Neural cell (in vitro differentiated cells): ENCODE data around the gene FAM216B.

ENCODE experiments used
- CTCF ChIP-seq: fragments of 450-650 bp; IDR thresholded peaks from 2 replicates; pipeline ENCODE4 v1.5.1; 2014; ENCODE audit warnings: antibody characterized with exemption, mild to moderate bottlenecking, moderate library complexity; ENCODE audit not compliant: poor library complexity, severe bottlenecking
- EP300 ChIP-seq: fragments of 450-650 bp; conservative IDR thresholded peaks from 2 replicates; pipeline ENCODE4 v1.6.1; 2014; ENCODE audit warnings: antibody characterized with exemption, mild to moderate bottlenecking, moderate library complexity; ENCODE audit not compliant: poor library complexity, severe bottlenecking
- POLR2AphosphoS5 ChIP-seq: IDR thresholded peaks from 2 replicates; pipeline ENCODE4 v1.6.1; 2012
- RAD21 ChIP-seq: fragments of 450-650 bp; conservative IDR thresholded peaks from 2 replicates; pipeline ENCODE4 v1.6.1; 2014; ENCODE audit warnings: antibody characterized with exemption, mild to moderate bottlenecking, moderate library complexity
- REST ChIP-seq: IDR thresholded peaks from 2 replicates; pipeline ENCODE4 v1.6.1; 2012; ENCODE audit warnings: borderline replicate concordance
- SMC3 ChIP-seq: fragments of 450-650 bp; conservative IDR thresholded peaks from 2 replicates; pipeline ENCODE4 v1.6.1; 2014; ENCODE audit warnings: antibody characterized with exemption, mild to moderate bottlenecking, moderate library complexity; ENCODE audit not compliant: poor library complexity
- TAF1 ChIP-seq: IDR thresholded peaks from 2 replicates; pipeline ENCODE4 v1.6.1; 2012; ENCODE audit warnings: low read depth

GRCh38 chr13:42752731-42753130 lies 28.7 kb upstream of the FAM216B start:
- no peak for TF ChIP-seq CTCF
- TF ChIP-seq REST, result no peak
- TF ChIP-seq POLR2AphosphoS5, result no peak
- no peak for TF ChIP-seq SMC3
- TF ChIP-seq TAF1, result no peak
- TF ChIP-seq EP300, result no peak
- TF ChIP-seq RAD21, result no peak
